Cardiac fibroblast (primary cell): Measurements from ENCODE around the gene KBTBD7.

Source experiments
- DNase-seq, 2 donors: peaks; one replicate each; pipeline versions ENCODE4 v3.0.0 to v3.0.0-alpha.2; 2010; ENCODE audit warnings: low read depth in 2 of 2
- H3K4me3 ChIP-seq, 2 donors: replicated peaks in 1 of 2; 1 replicate in 1 of 2; 2 replicates in 1 of 2; pipeline ENCODE4 v1.5.1; 2011; ENCODE audit warnings: low read depth in 2 of 2, low read length in 2 of 2, mild to moderate bottlenecking in 2 of 2, moderate library complexity in 1 of 2
- TF ChIP-seq, protein P1 (sequence below): IDR thresholded peaks from one replicate; pipeline ENCODE4 v1.5.1; 2011; ENCODE audit warnings: low read depth, mild to moderate bottlenecking, low read length, inconsistent platforms

Gene KBTBD7

DNA sequence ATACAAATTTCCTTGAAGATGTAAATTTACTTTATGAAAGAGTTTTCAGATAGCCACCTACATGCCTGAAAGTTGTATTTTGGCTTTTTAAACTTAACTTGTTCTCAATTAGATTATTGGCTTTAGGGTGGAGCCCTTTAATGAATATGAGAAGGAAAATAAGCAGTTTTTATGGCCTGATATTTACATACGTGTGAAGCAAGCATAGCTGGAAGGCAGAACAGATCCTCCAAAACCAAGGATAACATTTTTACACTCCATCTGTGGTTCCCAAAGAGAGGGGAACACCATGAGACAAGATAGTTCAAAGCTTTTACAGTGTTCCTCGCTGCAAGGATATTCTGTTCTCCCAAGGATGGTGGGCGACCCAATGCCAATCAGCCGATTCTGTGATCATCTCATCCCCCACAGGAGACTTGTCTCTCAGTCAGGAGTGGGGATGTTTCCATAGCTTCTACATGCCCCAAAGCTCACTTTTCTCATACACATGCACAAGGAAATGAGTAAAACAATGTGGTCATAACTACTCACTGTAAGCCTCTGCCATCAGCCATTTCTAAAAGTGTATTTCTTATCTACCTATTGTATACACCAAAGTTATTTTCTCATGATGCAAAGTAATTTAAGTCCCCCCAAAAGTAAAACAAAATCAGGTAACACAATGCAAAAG, 37.2 kb downstream of the KBTBD7 start:
- TF ChIP-seq, protein P1, sequence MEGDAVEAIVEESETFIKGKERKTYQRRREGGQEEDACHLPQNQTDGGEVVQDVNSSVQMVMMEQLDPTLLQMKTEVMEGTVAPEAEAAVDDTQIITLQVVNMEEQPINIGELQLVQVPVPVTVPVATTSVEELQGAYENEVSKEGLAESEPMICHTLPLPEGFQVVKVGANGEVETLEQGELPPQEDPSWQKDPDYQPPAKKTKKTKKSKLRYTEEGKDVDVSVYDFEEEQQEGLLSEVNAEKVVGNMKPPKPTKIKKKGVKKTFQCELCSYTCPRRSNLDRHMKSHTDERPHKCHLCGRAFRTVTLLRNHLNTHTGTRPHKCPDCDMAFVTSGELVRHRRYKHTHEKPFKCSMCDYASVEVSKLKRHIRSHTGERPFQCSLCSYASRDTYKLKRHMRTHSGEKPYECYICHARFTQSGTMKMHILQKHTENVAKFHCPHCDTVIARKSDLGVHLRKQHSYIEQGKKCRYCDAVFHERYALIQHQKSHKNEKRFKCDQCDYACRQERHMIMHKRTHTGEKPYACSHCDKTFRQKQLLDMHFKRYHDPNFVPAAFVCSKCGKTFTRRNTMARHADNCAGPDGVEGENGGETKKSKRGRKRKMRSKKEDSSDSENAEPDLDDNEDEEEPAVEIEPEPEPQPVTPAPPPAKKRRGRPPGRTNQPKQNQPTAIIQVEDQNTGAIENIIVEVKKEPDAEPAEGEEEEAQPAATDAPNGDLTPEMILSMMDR, result no peak
- H3K4me3 ChIP-seq, result no peak overlapping the region
- no peak for DNase-seq

DNA sequence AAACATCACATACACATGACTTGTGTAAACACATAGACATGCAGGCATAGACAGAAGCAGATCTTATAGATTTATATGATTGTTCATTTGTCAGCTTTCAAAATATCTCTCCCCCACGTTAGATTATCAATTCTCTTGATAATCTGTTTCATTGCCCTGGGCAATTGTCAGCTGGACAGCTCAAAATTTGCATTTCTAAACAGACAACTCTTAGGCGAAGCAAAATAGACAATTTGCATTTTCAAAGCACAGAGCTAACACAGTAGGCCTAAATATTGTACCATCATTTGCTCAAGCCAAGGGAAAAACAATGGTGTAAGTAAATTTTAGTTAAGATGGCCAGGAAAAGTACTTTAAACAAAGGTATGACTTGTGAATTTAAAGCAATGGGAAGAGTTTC, 37.7 kb downstream of the KBTBD7 start:
- no peak overlapping the region for H3K4me3 ChIP-seq
- TF ChIP-seq, protein P1, result no peak
- DNase-seq, result no peak

DNA sequence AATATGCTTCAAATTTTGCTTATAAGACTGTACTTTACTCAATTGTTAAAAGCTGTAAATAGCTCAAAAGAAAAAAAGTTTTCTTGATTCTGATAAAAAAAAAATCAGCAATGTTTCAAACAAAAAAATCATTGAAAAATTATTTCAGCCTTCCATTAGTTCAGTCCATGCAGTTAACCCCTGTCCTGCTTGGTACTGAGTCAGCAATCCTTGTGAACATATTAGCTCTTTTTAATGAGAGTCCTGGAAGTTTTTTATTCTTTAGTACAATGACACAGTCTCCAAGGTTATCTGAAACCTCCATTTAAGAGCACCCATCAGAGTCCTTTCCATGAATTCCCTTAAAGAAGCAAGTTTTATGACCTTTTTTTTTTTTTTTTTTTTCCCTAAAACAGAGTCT, 40.3 kb downstream of the KBTBD7 start:
- no peak overlapping the region for H3K4me3 ChIP-seq
- DNase-seq, result no peak
- TF ChIP-seq, protein P1, result no peak

DNA sequence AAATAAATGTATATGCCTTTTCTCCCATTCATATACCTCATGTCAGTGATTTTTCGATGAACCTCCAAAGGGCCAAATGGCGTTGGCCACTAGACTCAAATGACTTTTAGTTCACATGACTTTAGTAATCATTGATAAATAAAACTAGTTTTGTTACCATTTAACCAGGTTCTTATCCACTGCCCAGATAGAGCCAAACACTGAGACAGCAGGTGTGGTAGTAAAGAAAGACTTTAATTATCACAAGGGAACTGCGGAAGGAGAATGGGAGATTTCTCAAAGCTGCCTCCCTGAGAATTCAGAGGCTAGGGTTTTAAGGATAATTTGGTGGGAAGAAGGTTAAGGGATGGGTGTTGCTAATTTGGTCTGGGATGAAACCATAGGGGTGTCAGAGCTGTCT, 42.4 kb downstream of the KBTBD7 start:
- no peak overlapping the region for H3K4me3 ChIP-seq
- TF ChIP-seq, protein P1, result no peak
- DNase-seq, result no peak

DNA sequence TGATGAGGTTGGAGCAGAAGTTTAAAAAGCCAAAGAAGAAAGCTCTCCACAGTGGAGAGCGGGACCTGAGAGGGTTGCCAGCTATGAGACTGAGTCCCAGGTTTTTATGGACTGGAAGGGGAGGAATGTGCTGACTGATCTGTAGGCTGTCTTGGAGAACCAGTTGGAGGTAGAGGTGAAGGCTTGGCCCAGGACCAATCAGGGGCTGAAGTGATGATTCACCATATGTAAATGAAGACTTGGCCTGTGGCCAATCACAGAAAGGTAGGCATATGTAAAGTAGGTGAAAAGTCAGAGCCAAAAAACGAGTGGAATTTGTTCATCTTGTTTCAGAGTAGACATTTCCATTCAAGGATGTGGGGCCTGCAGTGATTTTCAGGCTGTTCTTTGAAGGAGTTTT, 44.3 kb downstream of the KBTBD7 start:
- TF ChIP-seq, protein P1, result no peak
- DNase-seq, result no peak
- no peak overlapping the region for H3K4me3 ChIP-seq

DNA sequence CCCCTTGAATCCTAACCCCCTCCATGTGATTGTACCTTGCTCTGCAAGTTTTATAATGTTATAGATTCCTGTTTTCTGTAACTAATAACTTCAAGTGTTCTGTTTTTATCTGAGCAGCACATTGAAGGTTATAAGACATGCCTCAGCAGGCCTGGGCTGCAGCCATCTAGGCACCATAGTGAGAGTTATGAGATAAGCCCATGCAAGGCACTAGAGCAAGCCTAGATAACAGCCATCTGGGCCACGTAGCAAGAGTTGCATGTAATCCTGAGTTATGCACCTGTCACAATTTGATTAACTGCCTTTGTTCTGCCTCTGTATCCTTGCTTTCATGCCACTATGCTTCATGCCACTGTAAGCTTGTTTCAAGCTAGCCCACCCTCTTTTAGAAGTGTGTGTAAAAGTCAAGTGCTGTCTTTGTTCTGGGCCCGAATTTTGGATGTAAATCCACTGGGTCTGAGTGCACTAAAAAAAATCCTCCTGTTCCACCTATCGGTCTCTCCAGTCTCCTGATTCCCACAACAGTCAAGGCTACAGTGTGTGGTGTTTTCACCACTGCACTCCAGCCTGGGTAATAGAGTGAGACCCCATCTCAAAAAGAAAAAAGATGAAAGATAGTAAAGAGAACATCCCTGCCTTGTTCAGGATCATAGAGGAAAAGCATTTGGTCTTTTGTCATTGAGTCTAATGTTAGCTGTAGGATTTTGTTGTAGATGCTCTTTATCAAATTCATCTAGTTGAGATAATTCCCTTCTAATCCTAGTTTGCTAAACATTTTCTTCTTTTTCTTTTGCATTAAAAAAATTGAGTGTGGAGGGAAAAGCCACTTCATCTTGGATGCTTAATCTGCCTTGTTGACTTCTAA, 45.7 kb downstream of the KBTBD7 start:
- no peak for DNase-seq
- H3K4me3 ChIP-seq, result no peak overlapping the region
- TF ChIP-seq, protein P1, result no peak
